Tibial nerve (tissue), 4 donors: ENCODE data around the gene ADH6. TPM values are rescaled to one million over a fixed set of nuclear protein-coding genes. Genes with fewer than 3 reads are reported as not detected.
"Not testable (repeated sequence)": the region's sequence is repeated elsewhere in the genome, so short reads cannot be mapped to it uniquely, and the experiment has no call there.

ENCODE experiments used
- DNase-seq, 2 donors: peaks; one replicate each; pipeline ENCODE4 v3.0.0-alpha.2; 2019; ENCODE audit warnings: low spot score in 2 of 2
- H3K27ac ChIP-seq, 4 donors: fragments of 200-600 bp; sonication (generic) in 3 of 4; one replicate each; pipeline ENCODE4 v1.5.1; 2017 to 2019; ENCODE audit warnings: mild to moderate bottlenecking in 1 of 4
- H3K27me3 ChIP-seq, 2 donors: fragments of 200-600 bp; sonication (generic) in 1 of 2; one replicate each; pipeline versions ENCODE4 v1.5.1 to v1.6.0; 2017 to 2019
- H3K36me3 ChIP-seq, 3 donors: fragments of 200-600 bp; sonication (generic); one replicate each; pipeline ENCODE4 v1.5.1; 2018 to 2019
- H3K4me1 ChIP-seq, 4 donors: fragments of 200-600 bp; sonication (generic) in 3 of 4; one replicate each; pipeline ENCODE4 v1.5.1; 2017 to 2019
- H3K4me3 ChIP-seq, 4 donors: fragments of 200-600 bp; sonication (generic) in 3 of 4; one replicate each; pipeline ENCODE4 v1.5.1; 2017 to 2019; ENCODE audit warnings: mild to moderate bottlenecking in 1 of 4, moderate library complexity in 1 of 4
- H3K9me3 ChIP-seq, 4 donors: fragments of 200-600 bp; sonication (generic) in 3 of 4; one replicate each; pipeline ENCODE4 v1.5.1; 2017 to 2019
- CTCF ChIP-seq, 5 experiments: fragments of 200-600 bp in 3 of 5; fragments of 450-650 bp in 2 of 5; sonication (generic) in 3 of 5; IDR thresholded peaks; one replicate each; pipeline ENCODE4 v1.5.1; 2016 to 2019; ENCODE audit warnings: antibody characterized with exemption in 5 of 5, mild to moderate bottlenecking in 3 of 5, moderate library complexity in 2 of 5
- EP300 ChIP-seq, 2 donors: sonication (generic); formaldehyde crosslinking; IDR thresholded peaks; one replicate each; pipeline ENCODE4 v1.6.1; 2017; ENCODE audit warnings: antibody characterized with exemption in 2 of 2, mild to moderate bottlenecking in 1 of 2
- POLR2A ChIP-seq, 2 donors: fragments of 450-650 bp; IDR thresholded peaks; one replicate each; pipeline ENCODE4 v1.6.1; 2017; ENCODE audit warnings: antibody characterized with exemption in 2 of 2, mild to moderate bottlenecking in 2 of 2, moderate library complexity in 2 of 2
- WGBS, 2 donors: methylation state at CpG; one replicate each; pipeline ENCODE4 v1.1.5; 2018; 5-methylcytosine and 5-hydroxymethylcytosine counted together
- total RNA-seq, 4 donors: library from RNA; depleted of rRNA; stranded (reverse); fragments of >200 nt; gene quantifications; one replicate each; pipeline ENCODE4 v1.1.0, GENCODE V29; 2016

ADH6 gene
- total RNA-seq, 4 donors from 2014 or later: not detected

- no peak for TF ChIP-seq POLR2A (IDR thresholded peaks at IDR 0.05)
- no peak for TF ChIP-seq EP300 (IDR thresholded peaks at IDR 0.05)
- TF ChIP-seq CTCF (IDR thresholded peaks at IDR 0.05): no peak
- Histone ChIP-seq H3K9me3 (no peaks in the 10 kb centered on the region), H3K4me3 (no peak overlapping the region), H3K27me3 (no peaks in the 10 kb centered on the region), H3K36me3 (no peaks in the 10 kb centered on the region), H3K4me1 (peaks cover 0 to 23% (median 20%) of the 10 kb centered on the region in 4 donors), H3K27ac (no peak overlapping the region)
- no peak for DNase-seq
- 95 to 100% methylated on average over 1 of the region's 1 CpG for WGBS, 2 donors
Observed at GRCh38 chr4:99200138-99200537, 18.9 kb downstream of the ADH6 start.

GRCh38 chr4:99190336-99190735 lies 28.7 kb downstream of the ADH6 start:
- H3K9me3 ChIP-seq: peaks cover 0 to 32% (median 0%) of the 10 kb centered on the region in 4 donors
- H3K4me1 ChIP-seq: no peaks in the 10 kb centered on the region
- WGBS, 2 donors: 72 to 83% methylated on average over 5 of the region's 5 CpGs
- TF ChIP-seq EP300 (IDR thresholded peaks at IDR 0.05) (no peak), POLR2A (IDR thresholded peaks at IDR 0.05) (no peak), CTCF (IDR thresholded peaks at IDR 0.05) (no peak)
- no peak overlapping the region for H3K27ac ChIP-seq
- DNase-seq: no peak
- no peak overlapping the region for H3K4me3 ChIP-seq
- H3K36me3 ChIP-seq: peaks cover 0 to 27% (median 0%) of the 10 kb centered on the region in 3 donors
- no peaks in the 10 kb centered on the region for H3K27me3 ChIP-seq

DNA sequence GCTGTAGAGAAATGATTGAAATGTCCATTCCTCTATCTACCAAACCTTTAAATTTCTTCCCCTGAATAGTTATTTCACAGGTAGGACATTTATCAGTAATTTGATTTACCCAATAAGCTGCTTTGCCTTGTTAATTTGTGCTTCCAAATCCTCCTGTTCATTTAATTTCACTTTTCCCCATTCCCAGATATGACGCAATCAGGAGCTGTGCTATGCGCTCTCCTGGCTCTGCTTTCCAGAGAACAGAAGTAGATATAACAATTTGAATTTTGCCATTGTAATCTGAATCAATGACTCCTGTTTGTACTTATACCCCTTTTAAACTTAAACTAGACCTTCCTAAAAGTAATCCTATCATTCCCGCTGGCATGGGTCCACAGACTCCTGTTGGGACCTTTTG lies 29.1 kb downstream of the ADH6 start:
- 86 to 89% methylated on average over 3 of the region's 3 CpGs for WGBS, 2 donors
- H3K4me1 ChIP-seq, DNase-seq, H3K4me3 ChIP-seq, H3K27ac ChIP-seq, H3K27me3 ChIP-seq: not testable (repeated sequence)
- H3K9me3 ChIP-seq: peaks cover 0 to 36% (median 0%) of the 10 kb centered on the region in 4 donors
- peaks cover 0 to 27% (median 0%) of the 10 kb centered on the region in 3 donors for H3K36me3 ChIP-seq

DNA sequence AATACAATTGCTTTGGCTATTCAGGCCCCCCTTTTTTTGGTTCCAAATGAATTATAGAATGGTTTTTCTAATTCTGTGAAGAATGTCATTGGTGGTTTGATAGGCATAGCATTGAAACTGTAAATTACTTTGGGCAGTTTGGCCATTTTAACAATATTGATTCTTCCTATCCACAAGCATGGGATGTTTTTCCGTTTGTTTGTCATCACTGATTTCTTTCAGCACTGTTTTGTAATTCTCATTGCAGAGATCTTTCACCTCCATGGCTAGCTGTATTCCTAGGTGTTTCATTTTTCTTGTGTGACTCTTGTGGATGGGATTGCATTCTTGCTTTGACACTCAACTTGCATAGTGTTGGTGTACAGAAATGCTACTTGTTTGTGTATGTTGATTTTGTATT lies 33.0 kb downstream of the ADH6 start:
- Histone ChIP-seq H3K36me3 (peaks cover 0 to 11% (median 0%) of the 10 kb centered on the region in 3 donors), H3K4me1 (peaks cover 0 to 2% (median 0%) of the 10 kb centered on the region in 4 donors), H3K27me3 (no peaks in the 10 kb centered on the region), H3K9me3 (peaks cover 0 to 27% (median 0%) of the 10 kb centered on the region in 4 donors), H3K4me3 (no peak overlapping the region), H3K27ac (no peak overlapping the region)
- 85 to 91% methylated on average over 1 of the region's 1 CpG for WGBS, 2 donors
- no peak for DNase-seq
- TF ChIP-seq EP300 (IDR thresholded peaks at IDR 0.05) (no peak), POLR2A (IDR thresholded peaks at IDR 0.05) (no peak), CTCF (IDR thresholded peaks at IDR 0.05) (no peak)

GRCh38 chr4:99185581-99185980 lies 33.5 kb downstream of the ADH6 start:
- Histone ChIP-seq H3K27me3 (no peaks in the 10 kb centered on the region), H3K4me3 (no peak overlapping the region), H3K9me3 (peaks cover 0 to 22% (median 0%) of the 10 kb centered on the region in 4 donors), H3K4me1 (peaks cover 0 to 5% (median 0%) of the 10 kb centered on the region in 4 donors), H3K27ac (no peak overlapping the region), H3K36me3 (peaks cover 0 to 11% (median 0%) of the 10 kb centered on the region in 3 donors)
- WGBS, 2 donors: 94 to 95% methylated on average over 2 of the region's 2 CpGs
- no peak for DNase-seq
- TF ChIP-seq EP300 (IDR thresholded peaks at IDR 0.05) (no peak), CTCF (IDR thresholded peaks at IDR 0.05) (no peak), POLR2A (IDR thresholded peaks at IDR 0.05) (no peak)
